ENCODE data around the gene CLK1.

DNA sequence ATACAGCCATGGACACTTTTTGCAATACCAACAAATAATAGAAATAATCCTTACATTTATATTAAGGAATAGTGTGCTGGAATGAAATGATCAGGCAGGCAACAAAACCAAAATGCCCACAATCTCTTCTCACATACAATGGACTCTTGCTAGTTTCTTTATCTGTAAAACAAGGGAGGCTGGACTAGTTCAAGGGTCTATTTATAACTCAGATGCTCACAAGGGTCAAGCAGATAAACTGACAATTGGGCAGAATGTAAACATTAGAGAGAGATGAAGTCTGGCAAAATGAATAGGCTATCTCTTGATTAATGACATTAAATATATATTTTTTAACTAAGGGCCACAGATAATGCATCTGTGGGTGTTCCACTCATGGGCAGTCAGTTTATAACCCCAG, 13.0 kb upstream of the CLK1 start:
- TF ChIP-seq, protein P1, sequence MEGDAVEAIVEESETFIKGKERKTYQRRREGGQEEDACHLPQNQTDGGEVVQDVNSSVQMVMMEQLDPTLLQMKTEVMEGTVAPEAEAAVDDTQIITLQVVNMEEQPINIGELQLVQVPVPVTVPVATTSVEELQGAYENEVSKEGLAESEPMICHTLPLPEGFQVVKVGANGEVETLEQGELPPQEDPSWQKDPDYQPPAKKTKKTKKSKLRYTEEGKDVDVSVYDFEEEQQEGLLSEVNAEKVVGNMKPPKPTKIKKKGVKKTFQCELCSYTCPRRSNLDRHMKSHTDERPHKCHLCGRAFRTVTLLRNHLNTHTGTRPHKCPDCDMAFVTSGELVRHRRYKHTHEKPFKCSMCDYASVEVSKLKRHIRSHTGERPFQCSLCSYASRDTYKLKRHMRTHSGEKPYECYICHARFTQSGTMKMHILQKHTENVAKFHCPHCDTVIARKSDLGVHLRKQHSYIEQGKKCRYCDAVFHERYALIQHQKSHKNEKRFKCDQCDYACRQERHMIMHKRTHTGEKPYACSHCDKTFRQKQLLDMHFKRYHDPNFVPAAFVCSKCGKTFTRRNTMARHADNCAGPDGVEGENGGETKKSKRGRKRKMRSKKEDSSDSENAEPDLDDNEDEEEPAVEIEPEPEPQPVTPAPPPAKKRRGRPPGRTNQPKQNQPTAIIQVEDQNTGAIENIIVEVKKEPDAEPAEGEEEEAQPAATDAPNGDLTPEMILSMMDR (IDR thresholded peaks at IDR 0.05): no peak
- TF ChIP-seq POLR2AphosphoS5 (IDR thresholded peaks at IDR 0.05) (no peak), POLR2A (IDR thresholded peaks at IDR 0.05) (no peak)

Data from gastroesophageal sphincter (tissue), 3 donors.